ENCODE measurements around the gene FAM120B.
"Not testable (repeated sequence)": the region's sequence is repeated elsewhere in the genome, so short reads cannot be mapped to it uniquely, and the experiment has no call there.

The FAM120B gene

GRCh38 chr6:170394980-170395379 is 88.4 kb downstream of the FAM120B start:
- no peak for DNase-seq

DNA sequence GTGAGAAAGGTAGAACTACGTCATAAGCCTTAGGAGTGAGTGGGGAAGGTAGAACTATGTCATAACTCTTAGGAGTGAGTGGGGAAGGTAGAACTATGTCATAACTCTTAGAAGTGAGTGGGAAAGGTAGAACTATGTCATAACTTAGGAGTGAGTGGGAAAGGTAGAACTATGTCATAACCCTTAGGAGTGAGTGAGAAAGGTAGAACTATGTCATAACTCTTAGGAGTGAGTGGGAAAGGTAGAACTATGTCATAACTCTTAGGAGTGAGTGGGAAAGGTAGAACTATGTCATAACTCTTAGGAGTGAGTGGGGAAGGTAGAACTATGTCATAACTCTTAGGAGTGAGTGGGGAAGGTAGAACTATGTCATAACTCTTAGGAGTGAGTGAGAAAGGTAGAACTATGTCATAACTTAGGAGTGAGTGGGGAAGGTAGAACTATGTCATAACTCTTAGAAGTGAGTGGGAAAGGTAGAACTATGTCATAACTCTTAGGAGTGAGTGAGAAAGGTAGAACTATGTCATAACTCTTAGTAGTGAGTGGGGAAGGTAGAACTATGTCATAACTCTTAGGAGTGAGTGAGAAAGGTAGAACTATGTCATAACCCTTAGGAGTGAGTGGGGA is 92.3 kb downstream of the FAM120B start:
- DNase-seq: not testable (repeated sequence)

- not testable (repeated sequence) for DNase-seq
Measured at GRCh38 chr6:170399955-170400558, 93.5 kb downstream of the FAM120B start.

GRCh38 chr6:170402318-170403040 is 95.9 kb downstream of the FAM120B start:
- DNase-seq: no peak

DNA sequence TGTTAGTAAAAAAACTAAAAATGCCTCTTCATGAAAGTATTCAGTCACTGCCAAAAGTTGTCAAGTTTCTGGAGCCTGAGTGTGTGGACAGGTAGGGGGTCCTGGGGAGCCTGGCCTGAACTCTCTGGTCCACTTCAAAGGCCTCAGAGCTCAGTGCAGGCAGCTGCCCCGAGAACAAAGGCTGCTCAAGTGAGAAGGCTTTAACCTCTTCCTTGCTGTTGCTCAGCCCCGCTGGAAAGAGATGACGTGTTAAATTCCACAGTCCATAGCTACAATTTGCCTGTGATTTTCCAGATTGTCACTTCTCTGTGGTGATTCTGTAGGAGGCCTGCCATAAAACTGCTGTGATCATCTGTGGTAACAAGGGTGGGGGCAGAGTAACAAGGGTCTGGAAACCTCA is 96.9 kb downstream of the FAM120B start:
- DNase-seq: no peak

GRCh38 chr6:170404036-170404435 is 97.5 kb downstream of the FAM120B start:
- DNase-seq: no peak

DNA sequence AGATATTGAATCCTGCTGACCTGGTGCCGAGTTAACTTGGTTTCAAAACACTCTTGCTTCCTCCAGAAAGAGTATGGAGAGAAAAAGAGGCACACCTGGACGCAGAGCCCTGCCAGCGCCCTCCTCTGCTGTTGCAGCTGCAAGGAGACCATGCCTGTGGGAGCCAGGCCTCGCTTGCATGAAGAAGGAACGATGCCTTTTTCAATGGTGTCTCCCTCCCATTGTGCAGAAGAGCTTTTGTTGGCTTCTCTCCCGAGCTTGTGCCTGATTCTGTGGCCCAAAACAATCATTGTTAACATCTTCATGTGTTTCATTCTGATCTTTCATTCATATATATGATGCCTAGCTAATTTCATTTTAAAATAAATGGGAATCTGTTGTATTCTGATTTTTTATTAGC is 98.1 kb downstream of the FAM120B start:
- DNase-seq: no peak

DNA sequence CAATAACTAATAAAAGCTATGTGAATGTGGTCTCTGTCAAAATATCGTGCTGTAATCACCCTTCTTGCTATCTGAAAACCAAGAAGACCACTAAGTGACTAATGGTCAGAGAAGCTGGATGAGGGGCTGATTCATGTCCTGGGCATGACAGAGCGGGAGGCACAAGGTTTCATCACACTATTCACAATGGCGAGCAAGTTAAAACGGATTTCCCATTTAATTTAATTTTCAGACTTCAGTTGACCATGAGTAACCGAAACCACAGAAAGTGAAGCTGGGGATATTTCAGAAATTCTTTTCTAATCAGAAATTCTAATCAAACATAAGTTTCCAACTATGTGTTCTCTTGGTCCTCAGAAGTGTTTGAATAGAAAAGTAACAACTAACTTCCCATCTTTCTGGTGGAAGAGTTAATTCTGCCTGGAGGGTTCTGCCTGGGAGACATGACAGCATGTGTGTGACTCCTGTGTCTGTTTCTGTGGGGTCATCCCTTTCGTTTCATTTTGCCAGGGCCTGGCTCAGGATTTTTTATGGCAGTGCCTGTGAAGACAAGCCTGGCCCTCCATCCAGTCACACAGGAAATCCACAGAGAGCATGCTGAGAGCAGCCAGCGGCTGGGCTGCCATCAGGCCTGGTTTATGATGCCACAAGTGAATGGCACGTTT is 98.9 kb downstream of the FAM120B start:
- DNase-seq: no peak

GRCh38 chr6:170407200-170407599 is 100.6 kb downstream of the FAM120B start:
- no peak for DNase-seq

DNA sequence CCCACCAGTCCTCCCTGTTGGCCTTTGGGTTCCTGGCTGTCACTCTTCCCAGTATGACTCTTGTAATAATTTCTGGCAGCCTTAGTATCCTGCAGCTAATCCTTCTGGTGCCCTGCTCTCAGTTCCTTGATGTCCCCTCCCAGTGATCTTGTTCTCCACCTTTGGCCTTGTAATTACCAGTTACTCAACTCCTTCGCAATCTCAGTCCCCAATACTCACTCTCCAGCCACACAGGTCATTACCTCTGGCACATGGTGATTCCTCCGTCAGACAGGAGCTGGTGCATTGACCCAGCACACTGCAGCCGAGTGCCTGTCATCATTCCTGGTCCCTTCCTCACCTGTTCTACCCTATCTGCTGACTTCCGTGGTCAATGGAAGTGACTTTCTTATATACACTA is 101.4 kb downstream of the FAM120B start:
- DNase-seq: no peak

- DNase-seq: not testable (repeated sequence)
Measured at GRCh38 chr6:170409746-170410145, 103.2 kb downstream of the FAM120B start.

GRCh38 chr6:170410241-170410640 is 103.7 kb downstream of the FAM120B start:
- DNase-seq: no peak

GRCh38 chr6:170415318-170415717 is 108.8 kb downstream of the FAM120B start:
- no peak for DNase-seq

DNA sequence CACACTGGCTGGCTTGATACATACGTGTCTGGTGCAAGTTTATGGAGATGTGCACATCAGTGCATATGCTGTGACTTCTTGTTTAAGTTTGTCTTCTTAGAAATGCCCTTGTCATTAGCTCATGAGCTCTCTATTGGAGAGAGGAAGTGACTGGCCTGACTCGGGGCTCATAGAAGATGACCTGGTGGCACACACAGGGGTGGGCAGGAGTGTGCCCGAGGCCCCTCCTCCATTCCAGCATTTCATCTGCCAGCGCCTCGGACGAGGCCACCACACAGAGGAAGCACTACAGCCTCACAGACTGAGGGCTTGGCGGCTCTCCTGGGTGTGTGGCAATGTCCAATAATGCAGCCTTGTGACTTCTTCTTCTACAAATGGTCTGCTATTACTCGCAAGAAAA is 109.7 kb downstream of the FAM120B start:
- no peak for DNase-seq

DNA sequence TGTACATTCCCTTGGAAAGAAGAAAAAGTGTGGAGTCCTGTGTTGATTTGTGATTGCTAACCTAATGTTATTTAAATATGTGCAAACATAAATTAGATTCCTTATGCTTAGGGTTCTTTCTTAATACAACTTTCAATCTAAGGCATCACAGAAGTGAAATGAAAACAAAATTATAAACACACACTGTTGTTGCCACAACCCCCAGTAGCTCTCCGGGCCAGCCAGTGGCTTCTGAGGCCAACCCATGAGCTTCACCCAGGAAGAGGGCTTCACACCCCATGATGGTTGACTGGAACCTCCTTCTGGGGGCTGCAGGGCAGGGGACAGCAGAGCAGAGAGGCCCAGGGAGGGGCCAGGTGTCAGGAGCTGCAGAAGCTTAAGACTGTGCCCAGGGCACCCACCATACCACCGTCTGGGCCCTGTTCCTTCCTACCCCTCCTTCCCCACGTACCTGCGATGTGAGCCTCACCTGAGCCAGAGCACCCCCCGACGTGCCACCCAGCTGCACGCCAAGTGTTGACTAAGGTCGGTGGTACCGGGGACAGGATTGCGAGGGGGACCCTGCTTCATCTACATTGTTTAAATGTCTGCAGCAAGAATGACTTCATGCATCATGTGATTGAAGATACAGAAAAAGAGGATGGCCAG is 110.5 kb downstream of the FAM120B start:
- DNase-seq: no peak

- DNase-seq: no peak
Measured at GRCh38 chr6:170417881-170418280, 111.3 kb downstream of the FAM120B start.

GRCh38 chr6:170420283-170420682 is 113.7 kb downstream of the FAM120B start:
- DNase-seq: no peak

DNA sequence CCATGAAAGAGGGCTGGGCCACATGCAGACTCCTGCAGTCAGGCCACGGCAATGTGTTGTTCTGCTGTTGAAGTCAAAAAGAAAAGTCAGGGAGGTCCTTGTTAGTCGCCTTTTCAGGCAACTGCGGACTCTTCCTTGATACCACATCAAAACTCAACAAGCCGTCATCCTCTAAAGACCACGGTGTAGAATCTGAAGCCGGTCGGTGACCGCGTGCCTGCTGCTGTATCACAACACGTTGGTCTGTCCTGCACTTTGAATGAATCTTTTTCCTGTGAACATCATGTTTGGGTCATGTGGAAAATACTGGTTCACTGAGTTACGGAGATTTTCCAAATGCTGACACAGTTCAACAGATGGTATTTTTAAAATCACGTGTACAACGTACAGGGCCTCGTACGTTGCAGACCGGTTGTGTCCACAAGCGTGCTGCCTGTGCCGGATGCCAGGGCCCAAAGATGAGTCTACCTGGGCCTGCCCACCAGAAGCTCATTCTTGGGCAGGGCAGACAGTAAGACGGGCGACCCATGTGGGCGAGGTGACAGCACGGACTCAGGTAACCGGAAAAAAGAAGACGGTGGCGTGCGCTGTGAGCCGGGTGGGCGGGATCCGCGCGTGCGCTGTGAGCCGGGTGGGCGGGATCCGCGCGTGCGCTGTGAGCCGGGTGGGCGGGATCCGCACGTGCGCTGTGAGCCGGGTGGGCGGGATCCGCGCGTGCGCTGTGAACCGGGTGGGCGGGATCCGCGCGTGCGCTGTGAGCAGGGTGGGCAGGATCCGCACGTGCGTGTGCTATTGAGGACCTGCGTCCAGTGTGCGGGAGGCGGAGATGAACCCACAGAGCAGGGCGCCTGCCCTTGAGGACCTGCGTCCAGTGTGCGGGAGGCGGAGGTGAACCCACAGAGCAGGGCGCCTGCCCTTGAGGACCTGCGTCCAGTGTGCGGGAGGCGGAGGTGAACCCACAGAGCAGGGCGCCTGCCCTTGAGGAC is 114.5 kb downstream of the FAM120B start:
- no peak for DNase-seq

- DNase-seq: no peak
Measured at GRCh38 chr6:170421921-170422320, 115.4 kb downstream of the FAM120B start.

GRCh38 chr6:170423030-170423429 is 116.5 kb downstream of the FAM120B start:
- DNase-seq: no peak

- DNase-seq: no peak
Measured at GRCh38 chr6:170423814-170424603, 117.5 kb downstream of the FAM120B start.

Measured in NCI-H2227 treated with DMSO at 0.1 percent for 48 hours (cell line).